DMS53 treated with DMSO at 0.1 percent for 48 hours (cell line): ENCODE data around the gene USP6NL.

ENCODE experiments used
- DNase-seq: peaks from one replicate; lab custom pipeline; 2025; ENCODE audit not compliant: unreplicated experiment; lab: John Stamatoyannopoulos, UW

The USP6NL gene

DNA sequence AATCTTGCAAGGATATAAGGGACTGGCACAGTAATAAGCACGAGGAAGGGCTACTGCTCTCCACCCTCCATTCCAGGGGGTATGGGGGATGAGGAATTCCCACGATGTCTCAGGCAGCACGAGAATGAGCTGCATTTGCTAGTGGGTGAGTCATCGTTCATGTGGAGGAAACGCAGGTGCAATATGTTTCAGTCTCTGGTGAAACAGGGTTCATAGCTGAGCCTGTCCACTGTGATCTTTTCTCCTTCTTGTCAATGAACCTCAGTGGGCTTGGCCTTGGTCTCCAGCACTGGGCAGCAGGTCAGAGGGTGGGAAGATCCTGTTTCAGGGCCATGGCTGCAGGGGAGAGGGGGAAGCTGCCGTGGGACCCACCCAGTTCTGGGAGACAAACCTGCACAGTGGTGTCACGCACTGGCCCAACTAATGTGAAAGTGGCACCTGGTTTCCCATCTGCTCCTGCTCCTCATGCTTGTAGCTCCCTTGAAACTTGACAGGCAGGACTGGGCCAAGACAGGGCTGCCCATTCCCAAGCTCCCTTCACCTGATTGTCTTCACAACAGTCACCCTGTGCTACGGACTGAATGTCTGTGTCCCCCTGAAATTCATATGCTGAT lies 181.9 kb downstream of the USP6NL start:
- DNase-seq = peak; percentile 8

DNA sequence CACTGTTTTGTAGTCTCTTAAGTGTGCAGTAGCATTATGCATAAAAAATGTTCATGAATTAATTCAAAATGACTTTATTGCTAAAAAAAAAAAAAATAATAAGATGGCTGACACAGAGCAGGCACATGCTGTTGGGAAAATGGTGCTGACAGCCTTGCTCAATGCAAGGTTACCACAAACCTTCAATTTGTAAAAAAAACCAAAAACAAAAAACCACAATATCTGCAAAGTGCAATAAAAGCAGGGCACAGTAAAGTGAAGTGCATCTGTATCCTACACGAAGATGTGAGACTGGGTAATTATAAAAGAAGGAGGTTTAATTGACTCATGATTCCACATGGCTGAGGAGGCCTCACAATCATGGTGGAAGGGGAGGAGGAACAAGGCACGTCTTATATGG lies 185.8 kb downstream of the USP6NL start:
- DNase-seq = no peak

DNA sequence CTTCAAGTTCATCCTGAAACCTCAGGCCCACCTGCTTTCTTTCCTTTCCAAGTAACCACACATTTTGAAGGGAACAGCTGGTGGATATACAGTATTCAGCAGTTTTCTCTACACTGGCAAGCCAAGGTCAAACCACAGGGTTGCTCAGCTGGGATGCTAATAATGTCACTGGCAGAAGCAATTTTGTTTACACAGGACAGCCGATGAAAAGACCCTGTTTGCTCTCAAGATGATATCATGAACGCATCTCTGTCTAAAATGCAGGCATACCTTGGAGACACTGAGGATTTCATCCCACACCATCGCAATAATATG lies 186.2 kb downstream of the USP6NL start:
- DNase-seq = no peak

DNA sequence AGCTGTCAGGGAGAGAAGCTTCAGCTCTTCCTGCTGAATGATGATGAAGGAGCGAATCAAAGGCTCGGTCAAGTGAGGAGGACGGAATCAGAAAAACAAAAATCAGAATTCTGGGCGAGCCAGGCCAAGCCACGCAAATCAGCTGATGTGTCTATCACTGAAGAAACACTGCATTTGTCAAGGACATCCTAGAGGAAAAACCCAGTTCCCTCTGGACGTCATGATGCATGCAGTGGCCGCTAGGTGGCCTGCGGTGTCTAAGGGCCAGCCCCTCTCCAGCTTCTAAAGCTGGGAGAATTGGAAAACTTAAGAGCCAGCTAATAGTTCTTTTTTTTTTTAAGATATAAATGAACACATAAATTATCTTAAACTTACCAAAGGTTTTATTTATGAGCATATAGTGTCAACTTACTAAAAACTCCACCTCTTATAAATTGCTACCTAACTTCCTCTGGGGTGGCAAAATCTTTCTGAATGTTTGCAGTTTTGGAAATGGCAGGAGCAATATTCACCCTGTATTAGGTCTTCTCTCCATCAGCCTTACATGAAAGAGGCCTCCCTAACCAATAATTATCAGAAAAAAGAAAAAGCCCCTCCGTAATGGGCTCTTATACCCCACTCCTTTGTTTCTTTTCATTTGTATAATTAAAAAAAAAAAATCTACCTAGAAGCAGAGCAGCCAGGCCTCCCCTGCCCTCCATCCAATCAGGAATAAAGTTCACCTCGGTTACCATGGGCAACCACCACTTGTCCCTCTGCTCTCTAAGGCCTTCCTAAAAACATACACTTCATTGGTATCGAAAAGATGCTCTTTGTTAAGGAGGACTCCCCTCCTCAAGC lies 186.8 kb downstream of the USP6NL start:
- peak; percentile 69 for DNase-seq

DNA sequence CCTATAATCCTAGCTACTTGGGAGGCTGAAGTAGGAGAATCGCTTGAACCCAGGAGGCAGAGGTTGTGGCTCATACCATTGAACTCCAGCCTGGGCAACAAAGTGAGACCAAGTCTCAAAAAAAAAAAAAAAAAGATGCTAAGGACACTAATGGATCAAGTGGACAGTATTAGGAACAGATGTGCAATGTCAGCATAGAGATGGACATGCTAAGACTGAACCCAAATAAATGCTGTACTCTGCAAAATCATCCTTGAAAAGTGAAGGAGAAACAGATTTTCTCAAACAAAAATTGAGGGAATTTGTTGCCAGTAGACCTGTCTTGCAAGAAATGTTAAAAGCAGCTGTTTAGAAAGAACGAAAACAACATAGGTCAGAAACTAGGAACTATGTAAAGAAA lies 194.5 kb downstream of the USP6NL start:
- DNase-seq = no peak

DNA sequence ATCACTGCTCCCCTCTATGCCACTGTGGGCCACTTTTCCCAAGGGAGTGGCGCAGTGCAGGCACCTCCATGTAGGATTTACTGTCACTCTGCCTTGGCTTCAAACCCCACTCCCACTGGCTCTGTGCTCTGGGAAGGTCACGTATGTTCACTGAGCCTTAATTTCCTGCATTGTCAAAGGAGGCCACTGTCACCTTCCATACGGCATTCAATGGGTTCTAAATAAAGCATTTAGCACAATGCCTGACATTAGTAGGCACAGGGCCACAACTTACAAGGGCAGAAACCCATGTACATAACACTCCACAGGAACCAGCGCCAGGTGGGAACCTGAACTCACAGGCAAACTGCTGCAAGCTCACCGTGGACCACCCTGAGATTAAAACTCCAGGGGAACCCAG lies 196.4 kb downstream of the USP6NL start:
- no peak for DNase-seq

DNA sequence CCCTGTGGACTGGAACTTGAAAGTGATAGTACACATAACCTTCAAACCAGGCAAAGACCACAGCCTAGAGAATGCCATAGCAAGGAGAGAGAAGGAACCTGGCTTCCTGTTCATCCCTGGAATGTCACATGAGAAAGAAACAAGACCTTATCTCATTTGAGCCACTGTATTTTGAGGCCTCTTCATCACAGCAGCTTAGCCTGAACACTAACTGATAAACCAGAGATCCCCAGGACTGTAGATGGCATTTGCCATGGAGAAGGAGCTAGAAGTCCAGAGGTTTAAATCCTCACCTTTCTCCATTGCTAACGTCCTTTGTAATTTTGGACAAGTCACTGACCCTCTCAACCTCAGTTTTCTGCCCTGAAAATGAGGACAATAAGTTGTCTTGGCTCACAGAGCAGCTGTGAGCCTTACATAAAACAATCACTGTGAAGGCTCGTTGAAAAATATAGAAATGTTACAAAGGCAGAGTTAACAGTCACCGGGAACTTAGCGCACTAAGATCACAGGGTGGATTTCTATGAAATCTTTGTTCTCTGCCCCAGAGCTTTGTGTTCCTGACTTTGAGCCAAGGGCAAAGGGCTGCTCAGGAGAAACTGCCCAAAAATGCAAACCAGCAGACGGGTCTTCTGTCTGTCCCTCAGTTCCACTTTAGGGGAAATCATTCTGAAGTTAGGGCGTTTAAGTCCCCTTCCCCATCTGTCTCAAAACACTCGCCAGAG lies 197.0 kb downstream of the USP6NL start:
- DNase-seq = no peak

DNA sequence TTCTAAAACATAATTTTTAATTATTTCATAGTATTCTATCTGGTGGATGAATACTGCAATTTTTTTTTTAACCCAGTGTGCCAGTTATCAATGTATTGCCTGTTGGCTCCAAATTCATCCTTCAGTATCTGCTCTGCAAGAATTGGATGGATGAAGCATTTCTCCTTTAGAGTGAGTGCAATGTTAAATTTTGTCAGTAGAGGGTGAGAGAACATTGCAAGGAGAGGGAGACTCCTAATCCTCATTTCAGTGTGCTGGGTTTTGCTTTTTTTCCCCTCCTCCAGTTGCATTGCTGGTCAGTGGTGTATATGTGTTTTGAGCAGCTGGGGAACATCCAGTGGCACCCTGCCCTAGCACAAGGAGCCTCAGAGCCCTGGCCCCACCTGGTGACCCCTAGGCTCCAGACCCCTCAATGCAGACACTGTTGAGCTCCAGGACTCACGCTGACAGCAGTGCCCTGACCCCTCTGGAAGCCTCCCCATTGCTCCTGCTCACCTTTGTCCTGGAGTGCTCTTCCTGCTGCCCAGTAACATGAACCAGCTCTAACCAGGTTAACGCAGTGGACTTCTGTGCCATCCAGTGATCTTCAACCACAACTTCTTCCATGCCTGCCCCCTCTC lies 199.4 kb downstream of the USP6NL start:
- DNase-seq = no peak

DNA sequence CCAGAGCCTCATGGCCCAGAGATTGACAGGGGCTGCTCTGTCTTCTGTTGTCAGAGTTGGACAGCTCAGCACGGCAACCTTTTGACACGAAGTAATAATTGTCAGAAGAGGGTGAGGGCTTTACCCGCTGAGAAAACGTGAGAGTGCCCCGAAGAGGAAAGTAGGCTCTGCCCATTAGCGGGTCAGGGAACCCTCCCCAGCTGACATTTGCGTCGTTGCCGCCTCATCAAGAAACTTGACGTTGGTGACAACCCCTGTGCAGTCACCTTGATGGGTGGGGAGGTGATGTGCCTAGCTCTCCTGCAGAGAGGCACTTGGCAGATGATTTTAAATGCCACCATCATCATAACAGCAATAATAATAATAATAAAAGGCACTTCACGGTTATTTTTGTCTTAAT lies 202.1 kb downstream of the USP6NL start:
- DNase-seq = no peak

DNA sequence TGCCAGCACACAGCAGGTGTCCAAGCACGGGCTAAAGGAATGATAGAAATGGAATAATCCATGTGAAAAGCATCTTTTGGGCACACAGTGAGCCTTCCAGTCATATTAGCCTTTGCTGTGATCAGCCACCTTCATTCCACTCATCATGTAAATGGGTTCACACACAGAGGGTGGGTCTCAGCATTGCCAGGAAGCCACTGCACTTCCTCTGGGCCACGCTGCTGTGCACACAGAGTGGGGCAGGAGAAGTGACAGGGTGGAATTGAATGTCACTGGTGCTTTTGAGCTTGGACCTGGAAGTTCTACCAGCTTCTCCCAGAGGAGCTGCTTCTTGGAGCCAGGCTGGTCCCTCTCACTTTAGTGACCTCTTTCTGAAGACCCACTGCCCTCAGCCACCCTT lies 203.5 kb downstream of the USP6NL start:
- DNase-seq = no peak

DNA sequence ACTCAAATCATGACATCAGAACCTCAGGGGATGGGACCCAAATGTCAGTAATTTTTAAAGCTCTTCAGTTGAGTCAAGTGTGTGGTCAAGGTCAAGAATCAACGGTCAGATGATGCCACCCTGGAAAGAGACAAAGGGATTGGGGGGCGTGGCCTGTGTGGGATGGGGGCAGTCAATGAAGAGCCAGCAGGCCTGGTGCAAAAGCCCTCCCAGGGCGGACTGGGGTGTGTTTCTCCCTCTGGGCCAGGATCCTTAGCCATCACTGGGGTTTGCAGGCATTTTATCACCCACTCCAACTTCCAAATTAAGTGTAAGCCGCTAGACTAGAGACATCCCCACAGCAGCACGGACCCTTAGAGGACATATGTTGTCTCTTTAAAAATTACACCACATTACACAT lies 204.7 kb downstream of the USP6NL start:
- DNase-seq = no peak

DNA sequence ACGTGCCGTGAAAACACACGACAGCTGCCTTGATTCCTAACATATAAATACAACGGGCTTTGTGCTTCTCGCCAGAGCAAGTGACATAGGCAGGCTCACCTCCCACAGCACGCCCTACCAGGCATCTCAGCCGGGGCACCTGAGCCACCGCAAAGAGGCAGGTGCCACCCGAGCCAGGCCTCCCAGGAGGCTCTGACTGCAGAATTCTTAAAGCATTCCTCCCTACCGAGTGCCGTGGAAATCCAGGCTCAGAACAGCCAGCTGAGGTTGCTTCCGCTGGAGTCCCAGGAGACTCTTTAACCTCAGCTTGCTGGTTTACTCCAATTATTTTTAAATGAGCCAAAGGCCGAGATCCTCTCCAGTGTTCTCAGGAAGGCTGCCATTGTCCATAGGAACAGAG lies 206.5 kb downstream of the USP6NL start:
- no peak for DNase-seq
